Hepatic stellate cell (primary cell): ENCODE measurements around the gene MAP4K2.

Experiments used
- DNase-seq: peaks from one replicate; pipeline ENCODE4 v3.0.0; 2011; ENCODE audit warnings: low spot score

The MAP4K2 gene

DNA sequence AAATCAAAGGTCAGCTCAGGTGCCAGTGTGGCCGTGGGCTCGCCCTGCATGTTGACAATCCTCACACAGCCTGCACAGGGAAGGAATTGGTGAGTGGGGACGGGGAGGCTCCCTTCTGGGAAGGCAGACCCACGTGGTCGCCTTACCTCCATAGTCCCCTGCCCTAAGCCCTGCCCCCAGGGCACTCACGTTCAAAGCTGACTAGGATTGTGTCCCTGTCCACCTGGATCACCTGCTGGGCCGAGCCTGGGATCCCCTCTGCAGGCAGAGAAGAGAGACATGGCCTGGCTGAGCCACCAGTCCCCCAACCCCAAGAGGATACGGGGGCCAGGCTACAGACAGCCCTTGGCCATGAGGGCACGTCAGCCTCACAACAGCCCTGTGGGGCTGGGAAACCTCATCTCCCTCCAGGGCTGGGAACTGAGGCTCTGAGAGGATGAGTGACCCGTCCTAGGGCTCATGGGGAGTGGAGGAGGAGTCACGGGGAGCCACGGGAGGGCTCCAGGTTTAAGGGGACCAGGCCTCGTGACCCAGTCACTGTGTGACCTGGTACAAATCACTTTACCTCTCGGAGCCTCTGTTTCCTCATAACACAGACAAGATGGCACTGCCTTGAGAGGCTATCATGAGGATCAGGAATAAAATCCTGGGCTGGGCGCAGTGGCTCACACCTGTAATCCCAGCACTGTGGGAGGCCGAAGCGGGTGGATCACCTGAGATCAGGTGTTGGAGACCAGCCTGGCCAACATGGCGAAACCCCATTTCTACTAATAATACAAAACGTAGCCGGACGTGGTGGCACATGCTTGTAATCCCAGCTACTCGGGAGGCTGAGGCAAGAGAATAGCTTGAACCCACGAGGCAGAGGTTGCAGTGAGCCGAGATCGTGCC is 12.6 kb downstream of the MAP4K2 start:
- no peak for DNase-seq

DNA sequence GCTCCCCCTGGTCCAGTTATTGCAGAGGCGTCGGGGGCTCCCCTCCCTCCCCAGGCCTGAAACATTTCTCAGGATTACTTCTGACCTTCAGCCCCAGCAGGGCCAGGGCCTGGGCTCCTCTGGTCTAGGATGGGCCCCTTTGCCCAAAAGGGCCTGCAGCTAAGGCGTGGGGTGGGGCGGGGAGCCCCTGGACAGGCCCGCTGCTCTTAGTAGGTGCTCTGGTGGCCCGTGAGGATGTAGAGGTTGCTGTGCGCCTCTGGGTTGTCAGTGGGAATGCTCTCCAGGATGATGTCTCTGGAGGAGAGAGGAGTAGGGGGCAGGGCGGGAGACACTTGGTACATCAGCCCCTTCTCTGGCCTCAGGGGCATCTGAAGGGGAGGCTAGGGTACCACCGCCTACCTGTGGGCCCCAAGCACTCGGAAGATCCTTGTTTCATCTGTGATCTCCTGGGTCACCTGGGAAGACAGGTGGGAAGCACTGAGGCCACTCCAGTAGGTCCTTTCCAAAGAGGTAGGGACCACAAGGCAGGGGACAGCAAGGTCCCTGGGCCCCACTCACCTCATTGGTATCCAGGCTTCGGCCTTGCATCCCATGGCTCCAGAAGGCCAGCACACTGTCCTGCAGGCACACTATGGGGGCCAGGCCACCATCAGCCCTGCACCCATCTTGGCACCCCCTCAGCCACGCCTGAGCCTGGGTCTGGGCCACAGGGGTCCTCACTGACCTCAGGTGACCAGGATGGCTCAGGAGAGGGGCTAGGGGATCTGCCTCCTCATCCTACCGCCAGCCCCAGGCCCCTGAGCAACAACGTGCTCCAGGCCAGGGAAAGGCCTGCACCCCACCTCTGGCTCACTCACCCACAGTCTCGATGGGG is 13.4 kb downstream of the MAP4K2 start:
- no peak for DNase-seq

- DNase-seq = no peak
Observed at GRCh38 chr11:64788321-64789215, 14.4 kb downstream of the MAP4K2 start.

DNA sequence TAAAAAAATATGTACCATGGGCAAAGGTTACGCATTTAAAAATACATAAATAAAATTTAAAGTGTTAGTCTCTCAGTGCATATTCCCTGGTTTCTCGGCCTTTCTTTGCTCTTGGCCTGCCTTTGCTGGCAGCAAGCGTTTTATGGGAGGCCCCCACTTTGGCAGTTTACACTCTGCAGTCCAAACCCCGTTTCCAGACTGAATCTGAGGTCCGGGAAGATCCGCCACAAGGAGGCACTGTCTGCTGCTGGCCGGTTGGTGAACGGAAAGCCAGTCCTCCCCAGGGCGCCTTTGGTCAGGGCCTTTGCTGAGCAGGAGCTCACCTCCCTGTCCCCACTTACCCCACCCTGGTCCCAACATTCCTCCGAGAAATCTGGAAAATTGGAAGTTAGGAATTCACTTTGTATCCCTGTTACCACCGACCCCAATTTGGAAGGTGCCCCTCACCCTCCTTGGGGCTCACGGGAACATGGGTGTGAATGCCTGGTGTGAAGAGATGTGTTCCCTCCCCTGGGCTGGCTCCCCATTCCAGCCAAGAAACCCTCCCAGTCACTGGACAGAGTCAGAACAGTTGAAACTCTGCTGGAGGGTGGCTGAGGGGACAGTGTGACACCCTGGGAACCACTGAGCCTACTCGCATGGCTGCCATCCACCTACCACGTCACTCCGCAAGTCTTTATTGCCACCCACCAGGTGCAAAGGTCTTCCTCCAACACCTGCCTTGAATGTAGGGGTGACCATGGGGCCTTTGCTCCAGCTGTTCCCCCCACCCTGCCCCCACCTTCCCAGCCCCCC is 15.3 kb downstream of the MAP4K2 start:
- peak; percentile 80 for DNase-seq

DNA sequence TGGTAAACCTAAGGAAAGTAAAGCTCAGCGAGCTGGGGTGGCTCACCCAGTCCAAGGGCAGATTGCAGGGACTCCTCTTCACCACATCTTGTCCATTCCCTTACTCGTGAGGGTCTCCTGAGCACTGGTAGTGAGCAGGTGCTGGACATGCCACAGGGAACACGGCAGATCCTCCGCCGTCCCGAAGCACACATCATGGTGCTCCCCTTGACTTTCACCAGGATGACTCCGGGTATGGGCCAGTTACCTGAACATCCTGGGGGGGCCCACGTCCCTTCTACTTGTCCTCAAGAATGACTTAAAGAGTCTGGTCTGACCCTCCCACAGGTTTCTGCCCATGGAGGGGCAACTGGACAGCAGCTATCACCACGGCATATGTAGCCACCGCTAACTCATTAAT is 16.7 kb downstream of the MAP4K2 start:
- DNase-seq = no peak

GRCh38 chr11:64784813-64785581 is 18.0 kb downstream of the MAP4K2 start:
- DNase-seq = no peak

- DNase-seq = peak; percentile 98
Observed at GRCh38 chr11:64778473-64779298, 24.3 kb downstream of the MAP4K2 start, which contains the start of gene SF1. Gene SF1, minus strand, starts transcription at chr11:64778542. Its CDS starts 150 bp downstream, at chr11:64778392.

DNA sequence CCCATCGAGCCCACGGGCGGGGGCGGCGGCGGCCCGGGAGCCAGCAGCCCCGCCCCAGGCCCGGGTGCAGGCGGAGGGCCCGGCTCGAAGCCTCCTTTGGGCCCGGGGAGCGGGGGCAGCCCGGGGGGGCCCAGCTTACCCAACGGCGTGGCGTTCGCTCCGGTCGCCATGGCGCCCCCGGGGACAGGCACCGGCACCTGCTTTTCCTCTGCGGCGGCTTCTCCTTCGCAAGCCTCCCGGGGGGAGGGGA is 24.9 kb downstream of the MAP4K2 start:
- DNase-seq = no peak

DNA sequence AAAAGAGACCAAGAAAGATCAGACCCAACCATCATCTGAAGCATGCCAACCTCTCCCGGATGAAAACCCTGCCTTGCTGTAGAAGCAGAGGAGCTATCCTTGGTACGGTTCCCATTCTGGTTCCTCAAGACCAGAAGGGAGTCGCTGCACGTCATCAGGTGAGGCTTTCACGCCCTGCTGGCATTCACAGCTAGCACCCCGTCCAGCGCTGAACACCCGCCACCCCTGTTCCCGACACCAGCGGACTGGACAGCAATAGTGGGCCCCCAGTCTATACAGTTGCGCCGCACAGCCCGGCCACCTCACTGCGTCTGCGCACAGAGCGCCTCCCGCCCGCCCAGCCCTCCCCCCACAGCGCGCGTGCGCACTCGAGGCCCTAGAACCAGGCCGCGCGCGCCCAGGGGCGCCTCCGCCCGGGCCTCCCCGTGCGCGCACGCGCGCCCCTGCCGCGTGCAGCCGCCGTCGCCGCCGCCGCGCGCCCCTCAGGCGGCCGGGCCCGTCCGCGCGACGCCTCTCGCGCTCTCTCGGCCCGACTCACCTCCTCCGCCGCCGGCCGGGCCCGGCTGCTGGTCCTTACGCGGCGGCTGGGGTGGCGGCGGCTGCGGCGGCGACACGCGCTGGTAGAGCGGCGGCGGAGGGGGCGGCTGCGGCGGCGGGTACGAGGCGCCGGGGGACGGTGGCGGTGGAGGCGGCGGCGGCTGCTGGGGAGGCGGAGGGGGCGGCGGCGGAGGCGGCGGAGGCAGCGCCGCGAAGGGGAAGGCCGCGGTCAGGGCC is 25.4 kb downstream of the MAP4K2 start:
- peak; percentile 97 for DNase-seq

- no peak for DNase-seq
Observed at GRCh38 chr11:64776875-64777274, 26.1 kb downstream of the MAP4K2 start.

GRCh38 chr11:64776425-64776824 is 26.6 kb downstream of the MAP4K2 start:
- no peak for DNase-seq

DNA sequence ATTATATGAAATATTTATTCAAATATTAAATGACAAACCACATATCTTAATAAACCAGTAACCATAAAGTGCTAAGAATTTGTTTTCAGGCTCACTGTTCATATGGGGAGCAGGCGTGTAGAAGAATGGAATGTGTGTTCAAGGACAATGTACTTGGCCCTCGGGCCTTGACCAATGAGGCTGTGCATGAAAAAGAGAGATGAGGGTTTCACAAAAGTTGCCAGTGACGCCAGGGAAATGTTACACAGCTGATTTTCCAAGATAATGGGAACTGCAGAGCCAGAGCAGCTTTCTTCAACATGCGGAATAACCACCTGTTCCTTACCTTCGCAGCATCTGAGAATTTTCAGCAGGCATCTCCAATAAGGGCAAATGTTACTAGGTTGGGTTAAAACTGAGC is 28.9 kb downstream of the MAP4K2 start:
- DNase-seq = no peak

- DNase-seq = no peak
Observed at GRCh38 chr11:64772303-64773018, 30.6 kb downstream of the MAP4K2 start.

DNA sequence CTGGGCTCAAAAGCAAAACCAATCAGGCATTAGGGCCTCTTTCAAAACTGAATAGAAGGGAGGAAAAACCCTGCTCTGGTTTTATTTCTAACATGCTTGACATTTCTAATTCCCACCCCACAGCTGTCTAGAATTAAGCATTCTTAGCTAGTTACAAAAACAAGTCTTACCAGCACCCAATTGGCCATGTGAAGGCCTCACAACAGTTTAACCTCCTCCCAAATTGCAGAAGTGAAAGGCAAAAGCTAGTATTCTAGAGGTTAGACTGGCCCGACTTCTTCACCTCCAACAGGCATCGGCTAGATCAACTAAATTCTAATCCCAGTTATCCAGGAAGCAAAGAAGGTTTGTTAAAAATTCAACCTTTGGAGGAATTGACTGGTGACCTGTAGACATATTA is 31.2 kb downstream of the MAP4K2 start:
- DNase-seq = no peak

DNA sequence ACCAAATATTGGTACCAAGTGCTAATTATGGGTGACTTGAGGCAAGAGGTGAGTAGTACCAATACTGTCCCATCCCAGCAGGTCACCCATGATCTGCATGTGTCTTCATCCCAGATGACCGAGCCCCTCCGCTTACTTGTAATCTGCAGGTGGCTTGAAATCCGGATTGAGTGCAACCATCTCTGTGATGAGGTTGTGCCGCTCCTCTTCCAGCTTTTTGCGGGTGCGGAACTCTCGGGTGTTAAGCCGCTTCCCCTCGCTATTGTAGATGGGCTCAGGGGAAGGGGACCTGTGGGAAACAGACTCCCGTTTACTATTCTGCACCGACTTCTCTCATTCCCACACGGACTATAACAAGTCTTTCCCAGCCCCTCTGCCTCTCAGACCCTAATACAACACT is 32.9 kb downstream of the MAP4K2 start:
- no peak for DNase-seq

GRCh38 chr11:64769283-64769682 is 33.7 kb downstream of the MAP4K2 start:
- no peak for DNase-seq

DNA sequence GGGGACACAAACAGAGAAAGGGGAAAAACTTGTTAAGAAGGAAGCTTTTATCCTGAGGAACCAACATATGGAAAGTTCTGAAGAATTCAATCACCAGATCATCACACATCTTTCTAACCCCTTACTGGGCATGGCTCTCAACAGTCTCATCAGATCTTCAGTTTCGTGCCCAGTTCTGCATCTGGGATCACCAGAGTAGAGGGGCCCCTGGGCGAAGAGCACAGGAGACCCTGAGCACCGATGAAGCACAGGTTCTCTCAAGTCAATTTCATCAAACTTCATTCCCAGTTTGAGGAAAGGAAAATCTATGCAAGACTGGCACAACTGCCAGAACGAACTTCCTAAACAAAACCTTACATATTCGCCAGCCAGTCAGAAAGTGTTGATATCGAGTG is 34.7 kb downstream of the MAP4K2 start:
- no peak for DNase-seq
